Nephron (organoid): Measurements from ENCODE around the gene IQCH.

Experiments used
- H3K27ac Mint-ChIP-seq, 3 experiments: 2 replicates each; pipeline ENCODE4 v1.8.0; 2020; ENCODE audit warnings: mixed read lengths in 3 of 3, mild to moderate bottlenecking in 2 of 3, moderate library complexity in 1 of 3
- H3K27me3 Mint-ChIP-seq: 2 replicates; pipeline ENCODE4 v1.8.0; 2021; ENCODE audit warnings: low read depth, mild to moderate bottlenecking, moderate library complexity, mixed read lengths
- H3K36me3 Mint-ChIP-seq: 2 replicates; pipeline ENCODE4 v1.8.0; 2020; ENCODE audit warnings: low read depth, mixed read lengths
- H3K4me1 Mint-ChIP-seq: 2 replicates; pipeline ENCODE4 v1.8.0; 2020; ENCODE audit warnings: mixed read lengths
- H3K4me3 Mint-ChIP-seq, 3 experiments: 2 replicates each; pipeline ENCODE4 v1.8.0; 2020; ENCODE audit warnings: mild to moderate bottlenecking in 3 of 3, mixed read lengths in 3 of 3, moderate library complexity in 2 of 3
- H3K9me3 Mint-ChIP-seq: 2 replicates; pipeline ENCODE4 v1.8.0; 2020; ENCODE audit warnings: mixed read lengths
- TF ChIP-seq, protein P1 (sequence below), 3 experiments: fragments of 200-600 bp; sonication (generic); IDR thresholded peaks; one replicate each; pipeline ENCODE4 v1.5.0; 2021; ENCODE audit warnings: antibody characterized with exemption in 3 of 3; ENCODE audit not compliant: unreplicated experiment in 3 of 3

The IQCH gene

DNA sequence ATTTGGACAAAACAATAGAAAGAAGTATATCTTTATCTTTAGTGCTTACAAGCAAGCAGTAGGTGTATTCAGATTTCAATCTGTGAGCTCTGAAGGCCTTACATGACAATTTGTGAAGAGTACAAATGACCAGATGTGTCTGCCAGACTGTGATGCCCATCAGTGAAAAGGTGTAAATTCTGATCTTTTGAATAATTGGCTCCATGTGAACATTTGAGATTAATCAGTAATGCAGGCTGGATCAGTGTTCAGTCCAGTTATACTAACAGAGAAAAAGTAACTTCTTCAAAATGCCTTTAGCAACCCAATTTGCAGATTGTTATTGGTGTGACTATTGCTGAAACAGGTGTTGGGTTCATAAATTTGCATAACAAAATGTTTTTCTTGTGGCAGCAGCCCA lies 5.2 kb downstream of the IQCH start:
- Mint-ChIP-seq H3K27ac (no peak overlapping the region), H3K36me3 (no peaks in the 10 kb centered on the region), H3K4me3 (no peak overlapping the region), H3K9me3 (no peaks in the 10 kb centered on the region), H3K4me1 (peaks cover 3% of the 10 kb centered on the region), H3K27me3 (peaks cover 5% of the 10 kb centered on the region)
- TF ChIP-seq, protein P1, sequence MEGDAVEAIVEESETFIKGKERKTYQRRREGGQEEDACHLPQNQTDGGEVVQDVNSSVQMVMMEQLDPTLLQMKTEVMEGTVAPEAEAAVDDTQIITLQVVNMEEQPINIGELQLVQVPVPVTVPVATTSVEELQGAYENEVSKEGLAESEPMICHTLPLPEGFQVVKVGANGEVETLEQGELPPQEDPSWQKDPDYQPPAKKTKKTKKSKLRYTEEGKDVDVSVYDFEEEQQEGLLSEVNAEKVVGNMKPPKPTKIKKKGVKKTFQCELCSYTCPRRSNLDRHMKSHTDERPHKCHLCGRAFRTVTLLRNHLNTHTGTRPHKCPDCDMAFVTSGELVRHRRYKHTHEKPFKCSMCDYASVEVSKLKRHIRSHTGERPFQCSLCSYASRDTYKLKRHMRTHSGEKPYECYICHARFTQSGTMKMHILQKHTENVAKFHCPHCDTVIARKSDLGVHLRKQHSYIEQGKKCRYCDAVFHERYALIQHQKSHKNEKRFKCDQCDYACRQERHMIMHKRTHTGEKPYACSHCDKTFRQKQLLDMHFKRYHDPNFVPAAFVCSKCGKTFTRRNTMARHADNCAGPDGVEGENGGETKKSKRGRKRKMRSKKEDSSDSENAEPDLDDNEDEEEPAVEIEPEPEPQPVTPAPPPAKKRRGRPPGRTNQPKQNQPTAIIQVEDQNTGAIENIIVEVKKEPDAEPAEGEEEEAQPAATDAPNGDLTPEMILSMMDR (IDR thresholded peaks at IDR 0.05; ENCODE audit: unreplicated experiment in 3 of 3): no peak

GRCh38 chr15:67266870-67267269 lies 12.3 kb downstream of the IQCH start:
- H3K9me3 Mint-ChIP-seq: no peaks in the 10 kb centered on the region
- TF ChIP-seq, protein P1 (IDR thresholded peaks at IDR 0.05; ENCODE audit: unreplicated experiment in 3 of 3): no peak
- H3K4me3 Mint-ChIP-seq: no peak overlapping the region
- H3K27me3 Mint-ChIP-seq: no peaks in the 10 kb centered on the region
- no peaks in the 10 kb centered on the region for H3K4me1 Mint-ChIP-seq
- H3K27ac Mint-ChIP-seq: no peak overlapping the region
- no peaks in the 10 kb centered on the region for H3K36me3 Mint-ChIP-seq

DNA sequence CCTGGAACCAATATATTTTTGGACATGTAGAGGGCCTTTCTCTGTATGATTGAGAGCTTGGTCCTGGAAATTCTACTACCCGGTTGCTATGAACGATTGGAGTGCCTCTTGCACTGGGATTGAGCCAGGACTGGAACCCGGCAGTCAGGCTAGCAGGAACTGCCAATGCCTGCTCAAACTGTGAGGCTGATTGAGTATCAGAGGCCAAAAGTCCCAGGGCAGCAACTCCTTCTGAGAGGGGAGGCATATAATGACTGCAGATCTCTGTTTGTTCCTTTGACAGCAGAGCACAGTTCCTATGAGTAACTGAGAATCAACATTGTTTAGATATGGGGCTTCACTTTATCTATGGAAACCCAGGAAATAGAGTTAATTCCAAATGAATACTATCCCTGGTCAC lies 12.9 kb downstream of the IQCH start:
- no peaks in the 10 kb centered on the region for H3K36me3 Mint-ChIP-seq
- H3K4me3 Mint-ChIP-seq: no peak overlapping the region
- peaks cover 1% of the 10 kb centered on the region for H3K9me3 Mint-ChIP-seq
- no peaks in the 10 kb centered on the region for H3K27me3 Mint-ChIP-seq
- TF ChIP-seq, protein P1 (IDR thresholded peaks at IDR 0.05; ENCODE audit: unreplicated experiment in 3 of 3): no peak
- H3K4me1 Mint-ChIP-seq: no peaks in the 10 kb centered on the region
- no peak overlapping the region for H3K27ac Mint-ChIP-seq

- TF ChIP-seq, protein P1 (IDR thresholded peaks at IDR 0.05; ENCODE audit: unreplicated experiment in 3 of 3): no peak
- no peak overlapping the region for H3K27ac Mint-ChIP-seq
- H3K27me3 Mint-ChIP-seq: no peaks in the 10 kb centered on the region
- no peaks in the 10 kb centered on the region for H3K36me3 Mint-ChIP-seq
- H3K4me3 Mint-ChIP-seq: no peak overlapping the region
- peaks cover 3% of the 10 kb centered on the region for H3K9me3 Mint-ChIP-seq
- no peaks in the 10 kb centered on the region for H3K4me1 Mint-ChIP-seq
Measured at GRCh38 chr15:67267951-67268941, 13.7 kb downstream of the IQCH start.

DNA sequence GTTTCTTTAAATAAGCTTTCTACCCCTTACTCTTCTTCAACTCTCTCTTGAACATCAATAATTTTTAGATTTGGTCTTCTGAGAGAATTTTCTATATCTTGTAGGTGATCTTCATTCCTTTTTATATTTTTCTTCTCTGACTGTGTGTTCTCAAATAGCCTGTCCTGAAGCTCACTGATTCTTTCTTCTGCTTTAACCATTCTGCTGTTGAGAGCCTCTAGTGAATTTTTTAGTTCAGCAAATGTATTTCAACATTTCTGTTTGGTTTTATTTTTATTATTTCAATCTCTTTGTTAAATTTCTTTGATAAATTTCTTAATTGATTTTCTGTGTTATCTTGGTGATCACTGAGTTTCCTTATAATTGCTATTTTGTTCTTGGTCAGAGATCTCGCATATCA lies 19.6 kb downstream of the IQCH start:
- TF ChIP-seq, protein P1 (IDR thresholded peaks at IDR 0.05; ENCODE audit: unreplicated experiment in 3 of 3): no peak
- Mint-ChIP-seq H3K27ac (no peak overlapping the region), H3K4me3 (no peak overlapping the region), H3K36me3 (peaks cover 7% of the 10 kb centered on the region), H3K4me1 (no peaks in the 10 kb centered on the region), H3K27me3 (no peaks in the 10 kb centered on the region), H3K9me3 (peaks cover 12% of the 10 kb centered on the region)

DNA sequence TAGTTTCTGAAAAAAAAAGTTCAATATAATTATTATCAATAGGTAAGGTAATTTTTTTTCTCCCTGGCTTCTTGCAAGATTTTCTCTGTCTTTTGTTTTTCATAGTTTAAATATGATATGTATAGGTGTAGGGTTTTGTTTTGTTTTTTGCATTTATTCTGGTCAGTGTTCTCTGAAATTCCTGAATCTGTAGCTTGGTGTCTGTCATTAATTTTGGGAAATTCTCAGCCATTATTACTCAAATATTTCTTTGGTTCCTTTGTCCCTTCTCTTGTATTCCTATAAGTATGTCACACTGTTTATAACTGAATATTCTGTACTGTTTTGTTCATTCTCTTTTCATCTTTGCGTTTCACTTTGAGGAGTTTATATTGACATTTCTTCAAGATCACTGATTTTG lies 22.1 kb downstream of the IQCH start:
- H3K36me3 Mint-ChIP-seq: peaks cover 7% of the 10 kb centered on the region
- no peaks in the 10 kb centered on the region for H3K27me3 Mint-ChIP-seq
- H3K27ac Mint-ChIP-seq: no peak overlapping the region
- peaks cover 12% of the 10 kb centered on the region for H3K9me3 Mint-ChIP-seq
- H3K4me1 Mint-ChIP-seq: no peaks in the 10 kb centered on the region
- no peak overlapping the region for H3K4me3 Mint-ChIP-seq
- TF ChIP-seq, protein P1 (IDR thresholded peaks at IDR 0.05; ENCODE audit: unreplicated experiment in 3 of 3): no peak
